Stimulated activated CD4-positive, alpha-beta T cell treated with anti-CD3 and anti-CD28 coated beads, Interleukin-1b, Interleukin-23, amount 100 ng/mL, for 1 hour (primary cell): ENCODE results near the gene BDH2.

Experiments
- DNase-seq, 2 donors: peaks; one replicate each; pipeline ENCODE4 v3.0.0-alpha.2; 2020; ENCODE audit warnings: low read depth in 2 of 2

BDH2 gene

GRCh38 chr4:103085555-103086196, 14.0 kb downstream of the BDH2 start:
- no peak for DNase-seq

- no peak for DNase-seq
These were observed 20.0 kb downstream of the BDH2 start for GRCh38 chr4:103079621-103080020.

- no peak for DNase-seq
These were observed 22.8 kb downstream of the BDH2 start, which contains the start of gene SLC9B2 for GRCh38 chr4:103076747-103077347. SLC9B2 (minus strand) TSS chr4:103076761; CDS start chr4:103067550, 9,211 bp downstream.

- peak; percentile 18 to 37 for DNase-seq
These were observed 23.5 kb downstream of the BDH2 start for GRCh38 chr4:103075894-103076746.

GRCh38 chr4:103075435-103075893, 24.2 kb downstream of the BDH2 start:
- no peak for DNase-seq

- no peak for DNase-seq
These were observed 24.7 kb downstream of the BDH2 start for GRCh38 chr4:103074744-103075434.

- DNase-seq, result no peak
These were observed 25.7 kb downstream of the BDH2 start for GRCh38 chr4:103073792-103074438.

GRCh38 chr4:103067841-103068547, 31.6 kb downstream of the BDH2 start:
- DNase-seq, result no peak

- DNase-seq, result no peak
These were observed 39.0 kb downstream of the BDH2 start for GRCh38 chr4:103060453-103061148.

GRCh38 chr4:103054030-103054429, 45.6 kb downstream of the BDH2 start:
- DNase-seq, result no peak

GRCh38 chr4:103052779-103053178, 46.9 kb downstream of the BDH2 start:
- DNase-seq, result no peak

- DNase-seq, result no peak
These were observed 47.5 kb downstream of the BDH2 start for GRCh38 chr4:103052145-103052544.

- DNase-seq, result no peak
These were observed 48.7 kb downstream of the BDH2 start for GRCh38 chr4:103050736-103051436.

- DNase-seq, result peak; percentile 1 to 6
These were observed 53.0 kb downstream of the BDH2 start for GRCh38 chr4:103046416-103047290.

GRCh38 chr4:103044183-103044582, 55.5 kb downstream of the BDH2 start:
- DNase-seq, result no peak

GRCh38 chr4:103036169-103036568, 63.5 kb downstream of the BDH2 start:
- DNase-seq, result no peak

GRCh38 chr4:103032574-103032973, 67.1 kb downstream of the BDH2 start:
- DNase-seq, result no peak

- no peak for DNase-seq
These were observed 68.8 kb downstream of the BDH2 start for GRCh38 chr4:103030791-103031190.

GRCh38 chr4:103029300-103029699, 70.3 kb downstream of the BDH2 start:
- no peak for DNase-seq
